Hematopoietic multipotent progenitor cell treated with erythropoietin and hydrocortisone succinate and interleukin-3 and kit ligand, for 6 days (in vitro differentiated cells): ENCODE data around the gene SBF2.

Experiments
- DNase-seq: peaks from one replicate; pipeline ENCODE4 v3.0.0-alpha.2; 2015

Gene SBF2

DNA sequence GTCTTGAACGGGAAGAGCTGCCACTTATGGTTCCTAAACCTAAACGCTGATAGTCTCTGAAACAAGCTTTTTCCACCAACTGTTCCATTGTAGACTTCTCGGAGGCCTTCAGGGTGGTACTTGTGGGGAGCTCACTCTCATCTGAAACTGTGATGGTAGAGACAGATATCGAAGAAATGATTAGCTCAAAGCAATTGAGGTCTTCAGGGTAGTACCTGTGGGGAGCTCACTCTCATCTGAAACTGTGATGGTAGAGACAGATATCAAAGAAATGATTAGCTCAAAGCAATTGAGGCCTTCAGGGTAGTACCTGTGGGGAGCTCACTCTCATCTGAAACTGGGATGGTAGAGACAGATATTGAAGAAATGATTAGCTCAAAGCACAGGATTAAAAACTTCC is 454.5 kb downstream of the SBF2 start:
- DNase-seq: no peak

DNA sequence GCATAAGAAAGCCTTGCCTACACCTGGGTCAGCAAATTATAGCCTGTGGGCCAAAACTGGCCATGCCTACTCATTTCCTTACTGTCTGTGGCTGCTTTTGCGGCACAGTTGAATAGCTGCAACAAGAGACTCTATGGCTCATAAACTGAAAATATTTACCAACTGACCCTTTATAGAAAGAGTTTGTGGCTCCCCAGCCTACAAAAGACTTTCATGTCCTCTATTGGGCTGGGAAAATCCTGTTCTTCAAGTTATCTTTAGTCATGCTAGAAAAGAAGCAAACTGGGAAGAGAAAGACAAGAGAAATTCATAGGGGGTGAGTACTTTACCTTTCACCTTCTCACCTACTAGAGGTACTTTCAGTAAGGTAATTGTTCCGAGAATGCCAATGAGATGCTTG is 455.1 kb downstream of the SBF2 start:
- DNase-seq: no peak

DNA sequence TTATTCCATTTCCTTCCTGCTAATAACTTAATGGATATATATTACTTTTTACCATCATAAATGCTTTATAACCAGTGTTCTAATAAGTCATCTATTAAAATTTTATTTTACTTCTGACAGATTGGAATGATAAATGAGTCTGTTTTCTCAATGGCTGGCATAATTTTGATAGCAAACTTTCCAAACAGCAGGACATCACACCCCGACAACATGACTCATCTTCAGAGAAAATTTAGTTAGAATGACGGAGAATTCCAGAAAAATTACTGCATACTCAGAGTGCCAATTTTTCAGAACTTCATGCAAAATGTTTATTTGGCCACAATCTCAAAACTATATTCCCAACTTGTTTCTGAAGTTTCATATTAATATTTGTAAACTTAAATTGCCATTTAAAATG is 455.8 kb downstream of the SBF2 start:
- DNase-seq: no peak

DNA sequence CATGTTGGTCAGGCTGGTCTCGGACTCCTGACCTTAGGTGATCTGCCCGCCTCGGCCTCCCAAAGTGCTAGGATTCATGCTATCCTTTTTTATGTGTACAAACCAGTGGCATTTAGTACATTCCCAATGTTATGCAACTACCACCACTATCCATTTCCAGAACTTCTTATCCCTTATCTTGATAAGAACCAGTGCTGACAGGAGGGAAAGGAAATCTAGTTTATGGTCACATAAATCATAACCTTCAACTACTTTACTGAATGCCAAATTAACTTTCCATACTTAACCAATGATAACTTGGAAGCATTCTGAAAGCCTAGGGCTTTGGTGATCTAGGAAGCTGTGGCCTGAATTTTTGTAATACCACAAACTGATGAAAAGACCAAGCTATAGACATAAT is 459.7 kb downstream of the SBF2 start:
- DNase-seq: no peak

DNA sequence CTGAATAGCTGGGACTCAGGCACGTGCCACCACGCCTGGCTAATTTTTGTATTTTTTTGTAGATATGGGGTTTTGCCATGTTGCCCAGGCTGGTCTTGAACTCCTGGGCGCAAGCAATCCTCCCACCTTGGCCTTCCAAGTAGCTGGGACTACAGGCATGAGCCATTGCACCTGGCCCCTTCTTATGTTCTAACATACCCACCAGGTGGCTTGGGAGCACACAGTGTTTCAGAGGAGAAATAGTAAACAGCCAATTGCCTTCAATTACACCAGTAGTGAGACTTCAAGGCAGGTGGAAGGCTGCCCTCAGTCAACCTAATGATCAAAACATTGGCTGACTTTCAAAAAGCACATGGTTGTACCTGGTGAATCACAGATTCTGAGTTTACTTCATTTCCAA is 462.9 kb downstream of the SBF2 start:
- DNase-seq: no peak

DNA sequence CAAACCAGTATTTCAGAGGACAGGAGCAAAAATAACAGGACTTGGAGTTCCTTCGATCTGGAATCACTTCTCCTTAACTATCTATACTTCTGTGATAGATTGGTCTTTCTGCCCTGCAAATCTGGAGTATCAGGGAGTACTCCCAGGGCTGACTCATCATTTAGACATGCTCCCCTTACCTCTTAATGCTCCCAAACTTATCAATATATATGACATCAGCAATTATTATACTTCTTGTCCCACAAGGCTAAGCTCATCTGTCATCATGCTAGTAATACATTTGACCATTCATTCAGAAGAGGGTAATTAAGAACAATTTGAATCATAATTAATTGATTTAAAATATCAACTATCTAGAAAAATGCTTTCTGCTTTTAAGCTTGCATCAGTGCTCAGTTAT is 466.3 kb downstream of the SBF2 start:
- no peak for DNase-seq

DNA sequence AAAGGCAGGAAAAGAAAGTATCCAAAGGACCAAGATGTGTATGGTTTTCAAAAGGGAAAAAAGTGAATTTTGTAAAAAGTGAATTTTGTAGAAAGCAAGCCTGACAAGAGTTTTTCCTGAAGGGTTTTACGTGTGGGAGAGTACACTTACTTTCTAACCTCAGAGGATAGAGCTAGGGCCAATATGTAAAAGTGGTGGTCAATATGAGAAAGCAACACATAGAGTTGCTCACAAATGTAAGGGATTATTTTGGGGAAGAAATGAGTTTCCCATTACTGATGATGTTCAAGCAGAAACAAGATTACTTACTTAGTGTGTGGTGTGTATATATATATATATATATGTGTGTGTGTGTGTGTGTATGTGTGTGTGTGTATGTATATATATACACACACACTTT is 467.6 kb downstream of the SBF2 start:
- no peak for DNase-seq

DNA sequence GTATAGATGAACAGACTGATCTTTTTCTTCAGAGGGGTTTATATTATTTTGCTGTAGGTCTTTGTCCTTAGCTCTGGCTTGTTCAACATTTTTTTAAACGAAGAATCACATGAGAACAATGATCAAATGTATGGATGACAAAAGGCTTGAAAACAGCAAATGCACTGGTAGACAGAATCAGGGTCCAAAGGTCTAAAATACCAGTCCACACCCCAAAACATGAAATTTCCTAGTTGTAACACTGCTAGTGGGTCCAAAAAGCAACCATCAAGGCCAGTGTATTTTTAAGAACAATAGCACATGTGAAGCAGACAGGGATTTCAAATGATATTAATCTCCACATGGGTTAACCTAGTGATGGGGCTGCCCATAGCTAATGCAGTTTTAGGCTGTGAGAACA is 468.1 kb downstream of the SBF2 start:
- DNase-seq: no peak

DNA sequence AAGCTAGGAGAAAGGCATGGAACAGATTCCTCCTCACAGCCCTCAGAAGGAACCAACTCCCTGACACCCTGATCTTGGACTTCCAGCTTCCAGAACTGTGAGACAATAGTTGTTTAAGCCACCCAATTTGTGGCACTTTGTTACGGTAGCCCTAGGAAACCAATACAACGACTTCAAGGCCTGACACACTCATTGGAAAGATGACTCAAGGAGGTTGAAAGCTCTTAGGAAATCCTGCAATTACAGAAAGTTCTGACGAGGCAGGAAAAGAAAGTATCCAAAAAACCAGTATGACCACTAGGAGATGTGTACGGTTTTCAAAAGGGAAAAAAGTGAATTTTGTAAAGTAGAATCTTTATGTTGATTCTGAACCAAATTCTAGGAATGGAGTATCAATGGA is 468.7 kb downstream of the SBF2 start:
- no peak for DNase-seq

DNA sequence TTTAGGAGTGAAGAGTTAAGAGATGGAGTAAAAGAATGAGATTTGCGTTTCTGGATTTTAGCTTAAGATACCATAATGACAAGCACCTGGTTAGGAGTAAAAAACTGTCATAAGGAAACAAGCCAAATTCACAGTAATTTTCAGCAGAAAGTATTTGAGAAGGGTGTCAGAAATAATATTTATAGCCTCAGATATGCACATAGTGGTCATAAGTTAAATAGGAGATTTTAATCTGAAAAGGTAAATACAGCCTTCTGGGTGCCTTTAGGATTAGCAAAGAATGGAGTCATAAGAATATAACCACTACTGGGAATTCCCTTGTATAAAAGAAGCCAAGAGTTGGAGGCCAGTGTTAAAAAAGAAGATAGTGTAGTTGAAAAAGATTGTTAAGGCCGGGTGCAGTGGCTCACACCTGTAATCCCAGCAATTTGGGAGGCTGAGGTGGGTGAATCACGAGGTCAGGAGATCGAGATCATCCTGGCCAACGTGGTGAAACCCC is 470.1 kb downstream of the SBF2 start:
- no peak for DNase-seq

DNA sequence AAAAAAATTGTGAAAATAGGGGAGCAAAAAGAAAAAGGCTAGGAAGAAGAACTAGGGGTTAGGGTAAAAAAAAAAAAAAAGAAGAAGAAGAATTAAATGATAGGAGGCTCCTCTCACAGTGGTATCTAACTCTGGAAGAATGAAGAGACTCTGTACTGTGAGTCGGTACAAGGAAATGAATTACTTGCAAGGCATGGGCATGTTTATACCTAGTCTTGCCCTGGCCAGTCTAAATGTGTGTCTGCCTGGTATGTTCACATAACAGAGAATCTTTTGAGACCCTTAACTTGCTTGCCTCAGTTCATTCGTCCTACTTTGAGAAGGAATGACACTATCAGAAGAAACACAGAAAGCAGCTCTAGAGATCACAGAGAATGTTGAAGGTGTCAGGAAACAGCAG is 470.6 kb downstream of the SBF2 start:
- no peak for DNase-seq

DNA sequence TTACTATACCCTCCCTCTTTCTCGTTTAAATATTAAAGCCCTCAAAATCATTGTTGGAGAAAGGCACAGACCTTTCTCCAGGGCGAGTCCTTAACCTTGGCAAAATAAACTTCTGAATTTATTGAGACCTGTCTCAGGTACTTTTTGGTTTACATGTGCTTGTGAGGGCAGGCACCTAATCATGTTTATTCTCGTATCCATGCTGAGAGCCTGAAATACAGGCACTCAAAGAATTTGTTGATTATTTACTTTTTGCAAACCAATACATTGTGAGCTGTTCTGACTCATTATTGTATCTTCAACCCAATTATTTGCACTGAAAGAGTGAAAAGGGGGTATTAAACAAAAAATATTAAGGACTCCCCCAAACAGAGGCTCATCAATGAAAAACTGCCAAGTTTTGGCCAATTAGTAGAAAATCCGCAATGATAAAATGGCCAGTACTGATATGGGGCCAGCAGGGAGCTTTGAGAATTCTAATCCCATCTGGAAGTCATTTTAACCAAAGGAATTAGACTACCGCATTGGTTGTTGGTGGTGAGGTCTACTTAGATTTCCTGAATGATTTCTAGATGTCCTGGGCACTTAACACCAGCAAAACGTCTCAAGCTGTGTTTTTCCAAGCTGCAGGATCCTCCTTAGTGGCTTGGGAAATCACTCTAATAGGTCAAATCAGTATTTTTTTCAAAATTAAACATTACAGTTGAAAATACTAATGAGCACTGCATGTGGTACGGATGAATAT is 472.8 kb downstream of the SBF2 start:
- no peak for DNase-seq

DNA sequence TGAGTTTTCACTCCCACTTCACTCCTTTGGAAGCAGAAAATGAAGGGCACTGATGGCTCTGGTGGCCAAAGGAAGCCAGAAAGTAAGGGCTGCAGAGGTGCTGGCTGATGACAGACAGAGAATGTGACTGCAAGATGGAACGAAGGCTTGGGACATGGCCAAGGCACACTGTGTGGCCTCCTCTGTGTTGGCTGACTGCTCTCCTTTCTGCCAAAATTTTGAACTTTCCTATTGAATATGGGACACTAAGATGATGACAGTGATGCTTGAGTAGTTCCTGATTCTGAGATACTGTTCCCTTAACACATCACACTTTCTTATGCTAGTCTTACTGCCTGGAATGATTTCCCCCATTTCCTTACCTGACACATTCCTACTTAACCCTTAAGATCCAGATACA is 473.8 kb downstream of the SBF2 start:
- no peak for DNase-seq

DNA sequence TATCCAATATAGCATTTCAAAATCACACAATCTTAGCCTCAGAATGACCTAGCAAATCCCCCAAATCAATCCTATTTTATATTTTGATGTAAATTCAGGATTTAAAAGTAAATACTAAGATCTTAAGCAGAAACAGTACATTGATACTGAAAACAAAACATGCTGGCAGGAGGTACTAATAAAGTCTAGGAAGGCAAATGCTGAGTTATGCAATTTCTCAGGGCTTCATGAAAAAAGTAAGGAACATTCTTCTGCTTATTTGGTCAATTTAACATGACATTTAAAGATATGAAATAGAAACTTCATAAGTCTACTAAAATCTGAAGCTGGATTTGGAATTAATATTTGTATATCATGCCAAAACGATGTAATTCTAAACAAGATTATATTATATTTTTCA is 476.8 kb downstream of the SBF2 start:
- DNase-seq: no peak

DNA sequence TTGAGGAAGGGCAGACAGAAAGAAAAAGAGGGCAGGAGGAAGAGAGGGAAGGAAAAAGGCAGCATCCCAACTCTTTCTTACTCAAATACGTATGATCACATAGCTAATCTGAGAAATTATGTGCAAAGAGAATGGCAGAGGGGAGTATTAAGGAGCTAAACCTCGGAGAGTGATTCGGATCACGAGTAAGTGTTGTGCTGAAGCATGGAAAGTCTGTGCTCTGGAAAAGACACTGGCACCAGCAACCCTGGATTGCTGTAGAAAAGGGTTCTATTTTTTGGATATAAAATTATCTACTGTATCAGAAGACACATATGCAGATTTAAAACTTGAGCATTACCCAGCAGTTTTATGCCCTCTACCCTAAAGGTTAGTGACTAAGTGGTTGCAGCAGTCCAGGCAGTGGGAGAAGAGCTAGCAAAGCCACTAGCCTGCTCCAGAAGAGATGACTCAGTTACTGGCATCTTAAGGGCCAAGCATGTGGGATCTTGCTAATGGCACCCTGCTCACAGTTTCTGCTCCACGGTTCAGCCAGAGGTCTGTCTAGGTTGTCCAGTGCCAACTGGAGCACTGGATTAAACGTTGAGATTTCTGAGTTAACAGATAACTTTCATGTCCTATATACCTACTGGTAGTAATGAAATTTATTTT is 478.4 kb downstream of the SBF2 start:
- no peak for DNase-seq

DNA sequence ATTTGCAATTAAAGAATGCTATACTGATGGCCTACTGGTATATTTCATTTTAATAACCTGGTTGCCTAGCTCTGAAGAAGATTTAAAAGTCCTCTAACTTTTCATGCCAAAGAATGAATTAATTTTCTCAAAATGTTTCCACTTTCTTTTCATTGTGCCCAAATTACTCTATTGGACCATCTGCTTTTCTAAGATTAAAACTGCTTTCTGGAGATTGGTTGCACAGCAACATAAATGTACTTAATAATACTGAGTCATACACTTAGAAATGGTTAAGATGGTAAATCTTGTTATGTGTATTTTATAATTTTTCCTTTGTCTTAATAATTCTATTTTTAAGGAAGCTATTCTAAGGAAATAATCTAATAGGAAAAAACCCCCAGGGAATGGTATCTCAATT is 479.9 kb downstream of the SBF2 start:
- DNase-seq: no peak

DNA sequence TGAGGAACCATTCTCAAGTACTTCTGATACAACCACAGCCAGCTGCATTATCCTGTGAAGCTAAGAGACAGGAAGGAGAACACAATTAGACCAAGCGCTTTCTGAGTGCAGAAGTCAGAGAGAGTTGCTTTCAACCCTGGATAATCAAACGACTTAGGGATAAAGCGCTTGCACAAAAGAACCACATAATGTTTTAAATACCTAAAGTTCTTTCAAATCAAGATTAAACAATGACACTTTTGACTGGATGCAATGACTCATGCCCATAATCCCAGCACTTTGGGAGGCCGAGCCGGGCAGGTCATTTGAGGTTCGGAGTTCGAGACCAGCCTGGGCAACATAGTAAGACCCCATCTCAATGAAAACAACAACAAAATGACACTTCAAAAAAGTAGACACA is 485.1 kb downstream of the SBF2 start:
- no peak for DNase-seq

DNA sequence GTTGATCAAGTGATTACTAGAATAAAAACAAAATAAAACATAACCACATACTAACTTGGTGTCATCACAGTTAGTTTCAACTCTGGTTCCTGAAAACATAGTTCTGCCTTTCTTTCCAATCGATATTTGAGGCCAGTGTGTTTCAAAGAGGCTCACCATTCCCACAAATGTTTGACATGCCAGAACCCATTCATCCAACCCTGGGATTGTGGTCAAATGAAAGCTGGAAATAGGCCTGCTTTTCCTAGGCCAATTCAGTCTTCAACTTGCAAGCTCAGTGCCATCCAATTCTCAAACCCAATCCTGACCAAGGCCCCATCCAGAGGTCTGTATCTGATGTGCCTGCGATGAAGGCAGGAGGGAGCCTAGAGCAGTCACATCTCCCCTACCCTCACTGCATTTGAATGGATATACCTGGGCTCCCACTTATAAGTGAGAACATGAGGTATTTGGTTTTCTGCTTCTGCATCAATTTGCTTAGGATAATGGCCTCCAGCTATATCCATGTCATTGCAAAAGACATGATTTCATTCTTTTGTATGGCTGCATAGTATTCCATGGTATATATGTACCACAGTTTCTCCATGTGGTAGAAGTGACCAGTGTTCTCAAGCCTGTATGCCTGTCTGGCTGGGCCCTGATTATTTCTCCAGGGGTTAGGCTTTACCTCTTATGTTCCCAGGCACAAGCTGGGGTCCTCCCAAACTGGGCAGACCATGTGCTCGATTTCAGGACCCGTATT is 486.9 kb downstream of the SBF2 start:
- no peak for DNase-seq

DNA sequence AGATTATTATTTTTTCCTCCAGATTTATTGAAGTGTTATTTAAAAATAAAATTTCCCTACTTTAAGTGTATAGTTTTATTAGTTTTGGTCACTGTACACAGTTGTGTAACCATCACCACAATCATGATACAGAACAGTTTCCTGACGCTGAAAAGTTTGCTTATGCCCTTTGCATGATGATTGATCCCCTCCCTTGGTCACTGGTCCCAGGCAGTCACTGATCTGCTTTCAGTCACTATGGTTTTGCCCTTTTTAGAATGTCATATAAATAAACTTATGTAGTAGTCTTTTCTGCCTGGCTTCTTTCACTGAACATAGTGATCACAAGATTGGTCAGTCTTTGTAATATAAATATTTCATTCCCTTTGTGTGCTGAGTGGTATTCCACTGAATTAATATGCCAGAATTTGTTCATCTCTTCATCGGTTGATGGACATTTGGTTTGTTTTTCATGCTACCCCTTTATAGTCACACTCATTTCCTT is 489.6 kb downstream of the SBF2 start:
- DNase-seq: no peak

DNA sequence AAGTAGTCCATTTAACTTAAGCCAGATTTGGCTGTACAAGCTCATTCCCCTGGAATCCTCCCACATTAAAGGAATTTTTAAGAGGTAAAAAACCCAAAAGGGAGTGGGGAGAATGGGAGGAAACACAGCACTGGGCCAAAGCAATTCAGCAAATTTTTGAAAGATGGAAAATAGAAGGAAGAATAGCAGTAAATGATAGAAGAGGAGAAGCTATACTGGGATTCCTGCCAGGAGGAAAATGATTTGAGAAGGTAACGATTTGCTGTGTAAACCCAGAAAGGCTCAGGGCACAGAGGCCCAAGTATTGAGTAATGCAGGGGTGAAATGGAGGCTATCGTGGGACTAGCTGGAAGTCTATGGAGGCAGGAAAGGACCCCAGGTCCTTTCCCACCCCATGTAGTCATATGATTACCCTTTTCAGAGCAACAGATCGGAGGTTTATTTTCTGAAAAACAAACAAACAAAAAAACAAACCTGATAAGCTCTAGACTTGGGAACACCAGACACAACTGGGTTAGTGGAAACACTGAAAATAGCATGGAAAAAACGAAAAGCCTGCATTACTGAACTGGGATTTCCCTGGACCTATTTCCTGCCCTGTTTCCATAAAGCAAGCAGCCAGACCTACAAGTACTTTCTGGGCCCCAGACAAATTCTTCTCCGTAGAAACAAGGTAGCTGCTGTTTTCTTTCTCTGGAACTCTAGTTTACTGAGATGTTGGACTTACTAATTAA is 490.2 kb downstream of the SBF2 start:
- DNase-seq: no peak

DNA sequence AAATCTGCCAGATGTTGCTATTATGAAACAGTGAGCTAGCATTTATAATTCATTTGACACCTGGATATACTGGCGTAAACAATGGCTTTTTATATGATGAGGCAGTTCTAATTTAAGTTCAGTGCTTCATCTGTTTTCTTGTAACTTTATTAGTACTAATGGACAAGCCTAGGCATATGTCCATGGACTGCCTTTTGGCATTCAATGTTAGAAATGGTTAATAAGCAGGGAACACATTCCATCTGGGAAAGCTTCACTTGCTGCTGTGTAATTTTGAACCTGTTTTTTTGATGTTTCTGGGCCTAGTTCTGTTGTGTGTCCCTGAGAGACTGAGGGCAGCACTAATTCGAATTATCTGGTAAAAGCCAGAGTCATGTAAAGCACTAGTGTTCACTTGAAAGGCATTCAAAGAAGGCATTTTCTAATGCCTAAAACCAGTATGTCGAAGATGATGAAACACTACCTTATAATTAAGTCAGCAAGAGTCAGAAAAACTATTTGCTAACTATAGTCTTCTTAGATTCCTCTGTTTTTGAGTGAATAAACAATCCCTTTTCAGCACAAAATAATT is 491.6 kb downstream of the SBF2 start:
- DNase-seq: no peak

DNA sequence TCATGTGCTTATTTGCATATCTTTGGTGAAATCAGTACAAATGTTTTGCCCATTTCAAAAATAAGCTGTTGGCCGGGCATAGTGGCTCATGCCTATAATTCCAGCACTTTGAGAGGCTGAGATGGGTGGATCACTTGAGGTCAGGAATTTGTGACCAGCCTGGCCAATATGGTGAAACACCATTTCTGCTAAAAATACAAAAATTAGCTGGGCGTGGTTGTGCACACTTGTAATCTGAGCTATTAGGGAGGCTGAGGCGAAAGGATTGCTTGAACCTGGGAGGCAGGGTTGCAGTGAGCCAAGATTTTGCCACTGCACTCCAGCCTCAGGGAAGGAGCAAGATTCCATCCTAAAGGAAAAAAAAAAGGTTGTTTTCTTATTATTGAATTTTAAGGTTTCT is 494.1 kb downstream of the SBF2 start:
- DNase-seq: no peak

DNA sequence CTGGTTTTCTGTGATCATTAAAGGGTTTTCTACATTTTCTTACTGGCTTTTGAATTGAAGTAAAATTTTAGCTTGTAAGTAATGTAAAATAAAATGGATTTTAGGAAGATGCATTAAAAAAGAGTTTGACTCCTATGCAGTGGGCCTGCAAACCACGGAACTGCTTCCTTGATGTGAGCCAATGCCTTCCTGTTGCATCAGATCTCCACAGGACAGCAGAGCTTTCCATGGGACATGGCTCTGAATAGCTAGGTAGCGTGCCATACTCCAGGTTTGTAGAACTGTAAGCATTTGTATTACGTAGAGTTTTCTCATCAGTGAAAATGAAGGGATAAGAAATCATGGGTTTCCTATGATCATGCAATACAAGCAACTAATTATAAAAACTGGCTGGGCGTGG is 496.7 kb downstream of the SBF2 start:
- no peak for DNase-seq
